GM12878 (cell line): Measurements from ENCODE around the gene SEC11A. TPM values are rescaled to one million over a fixed set of nuclear protein-coding genes. Genes with fewer than 3 reads are reported as not detected.

Source experiments
- ATAC-seq: fragments of 200-7000 bp; cut with Tn5 transposase; 3 replicates; pipeline ENCODE4 v1.9.1; 2020; ENCODE audit warnings: mild to moderate bottlenecking, moderate library complexity
- Bru-seq: library from RNA; stranded (reverse); fragments of 400-500 nt; gene quantifications from one replicate; lab custom pipeline; 2021; lab: Mats Ljungman, UMichigan
- BruChase-seq, 2 experiments: library from RNA; stranded (reverse); fragments of 400-500 nt; gene quantifications; one replicate each; lab custom pipeline; 2021; lab: Mats Ljungman, UMichigan
- BruUV-seq: library from RNA; stranded (reverse); fragments of 400-500 nt; replicated peaks from 2 replicates; lab custom pipeline; 2021; lab: Mats Ljungman, UMichigan
- CTCF ChIA-PET: fragments of 300-600 bp; sonication (Branson Sonifier 250); formaldehyde crosslinking; extraction: SDS; loops from one replicate; lab custom pipeline; 2021; ENCODE audit warnings: inconsistent platforms; lab: Yijun Ruan, JAX
- POLR2A ChIA-PET: fragments of 350-600 bp; formaldehyde crosslinking; extraction: SDS; loops from one replicate; lab custom pipeline; 2021; ENCODE audit warnings: inconsistent platforms; lab: Charles Lee
- RAD21 ChIA-PET: fragments of 300-600 bp; sonication (Branson Sonifier 250); formaldehyde crosslinking; loops from one replicate; lab custom pipeline; 2023; ENCODE audit warnings: antibody characterized with exemption; ENCODE audit not compliant: unreplicated experiment; lab: Charles Lee
- SMC1A ChIA-PET: fragments of 300-600 bp; sonication (Branson Sonifier 250); formaldehyde crosslinking; loops from one replicate; lab custom pipeline; 2023; ENCODE audit not compliant: unreplicated experiment, uncharacterized antibody; lab: Charles Lee
- DNase-seq: peaks from one replicate; pipeline ENCODE4 v3.0.0-alpha.2; 2011; ENCODE audit warnings: low read depth, low spot score
- FAIRE-seq: peaks from 3 replicates; lab custom pipeline; 2011; peaks lifted over from hg19 to GRCh38; lab: Jason Lieb, UNC
- H2AFZ ChIP-seq: 2 replicates; pipeline ENCODE4 v1.6.0; 2011; ENCODE audit warnings: low read depth, low read length, control low read depth; ENCODE audit not compliant: control insufficient read depth
- H3K27ac ChIP-seq: 2 replicates; pipeline ENCODE4 v1.5.1; 2011; ENCODE audit warnings: control low read depth; ENCODE audit not compliant: control insufficient read depth, insufficient read depth
- H3K27me3 ChIP-seq, 2 experiments: replicated peaks in 1 of 2; 2 replicates each; pipeline versions ENCODE4 v1.6.0 to v1.6.1; 2011; ENCODE audit warnings: low read length in 1 of 2; ENCODE audit not compliant: control insufficient read depth in 2 of 2, insufficient read depth in 2 of 2
- H3K36me3 ChIP-seq, 2 experiments: 2 replicates each; pipeline ENCODE4 v1.5.1; 2011; ENCODE audit warnings: low read length in 1 of 2; ENCODE audit not compliant: control insufficient read depth in 2 of 2, insufficient read depth in 2 of 2
- H3K4me1 ChIP-seq: 2 replicates; pipeline ENCODE4 v1.6.1; 2011; ENCODE audit warnings: mild to moderate bottlenecking, low read length, moderate library complexity, mixed read lengths; ENCODE audit not compliant: control insufficient read depth, insufficient read depth
- H3K4me2 ChIP-seq: 2 replicates; pipeline ENCODE4 v1.6.0; 2011; ENCODE audit warnings: control low read depth; ENCODE audit not compliant: control insufficient read depth, insufficient read depth
- H3K4me3 ChIP-seq: fragments of 200-600 bp; sonication (generic); 2 replicates; pipeline ENCODE4 v1.5.1; 2016
- H3K79me2 ChIP-seq: 2 replicates; pipeline ENCODE4 v1.6.0; 2011; ENCODE audit warnings: low read length; ENCODE audit not compliant: control insufficient read depth, insufficient read depth
- H3K9ac ChIP-seq: 2 replicates; pipeline ENCODE4 v1.8.0; 2011; ENCODE audit warnings: low read length, control low read depth, mixed read lengths; ENCODE audit not compliant: control insufficient read depth, insufficient read depth
- H3K9me3 ChIP-seq: replicated peaks from 3 replicates; pipeline ENCODE4 v1.5.1; 2011; ENCODE audit warnings: mild to moderate bottlenecking, low read length; ENCODE audit not compliant: control insufficient read depth, insufficient read depth
- H4K20me1 ChIP-seq: 2 replicates; pipeline ENCODE4 v1.6.0; 2011; ENCODE audit not compliant: control insufficient read depth, insufficient read depth
- DPF2 ChIP-seq: fragments of 450-650 bp; IDR thresholded peaks from 2 replicates; pipeline ENCODE4 v1.6.1; 2017; ENCODE audit warnings: mild to moderate bottlenecking
- EGR1 ChIP-seq, 2 experiments: IDR thresholded peaks; 1 replicate in 1 of 2; 2 replicates in 1 of 2; pipeline ENCODE4 v1.6.1; 2011 to 2012; ENCODE audit warnings: low read depth in 2 of 2, low read length in 2 of 2, borderline replicate concordance in 1 of 2, mild to moderate bottlenecking in 1 of 2, moderate library complexity in 1 of 2
- FOXK2 ChIP-seq: fragments of 450-650 bp; IDR thresholded peaks from 2 replicates; pipeline ENCODE4 v1.6.1; 2017; ENCODE audit warnings: mild to moderate bottlenecking, moderate library complexity
- GABPA ChIP-seq: IDR thresholded peaks from 2 replicates; pipeline ENCODE4 v1.6.1; 2014; ENCODE audit warnings: antibody characterized with exemption, low read depth, mild to moderate bottlenecking, inconsistent platforms
- JUND ChIP-seq: IDR thresholded peaks from 2 replicates; pipeline ENCODE4 v1.6.1; 2012; ENCODE audit warnings: low read depth, mild to moderate bottlenecking, low read length, improper control_type of control experiment, moderate library complexity
- MLLT1 ChIP-seq: fragments of 450-650 bp; IDR thresholded peaks from 2 replicates; pipeline ENCODE4 v1.6.1; 2016; ENCODE audit warnings: mild to moderate bottlenecking
- POLR2A ChIP-seq: IDR thresholded peaks from 2 replicates; pipeline ENCODE4 v1.6.1; 2011; ENCODE audit warnings: low read depth, mild to moderate bottlenecking, low read length
- SMARCA5 ChIP-seq: fragments of 450-650 bp; IDR thresholded peaks from 2 replicates; pipeline ENCODE4 v1.6.1; 2017; ENCODE audit warnings: mild to moderate bottlenecking
- USF2 ChIP-seq: IDR thresholded peaks from 2 replicates; pipeline ENCODE4 v1.6.1; 2011; ENCODE audit warnings: low read depth, low read length, improper control_type of control experiment, borderline replicate concordance
- ZBTB40 ChIP-seq: fragments of 450-650 bp; IDR thresholded peaks from 2 replicates; pipeline ENCODE4 v1.6.1; 2016; ENCODE audit warnings: mild to moderate bottlenecking, moderate library complexity, borderline replicate concordance
- WGBS: methylation state at CpG from one replicate; pipeline ENCODE4 v1.1.6; 2016; ENCODE audit warnings: low lambda C conversion rate; ENCODE audit not compliant: insufficient replicate concordance, insufficient coverage; ENCODE audit errors: missing lambda C conversion rate; 5-methylcytosine and 5-hydroxymethylcytosine counted together
- in situ Hi-C: fragments of 300-500 bp; cut with MboI; formaldehyde crosslinking; loops from 9 replicates; pipeline ENCODE4 v1.14.3; 2018; ENCODE audit warnings: mixed read lengths
- intact Hi-C: fragments of 100-400 bp; cut with micrococcal nuclease; formaldehyde crosslinking; loops from one replicate; pipeline ENCODE4 v1.14.2; 2022; ENCODE audit not compliant: unreplicated experiment
- long read RNA-seq, 2 experiments: library from polyadenylated mRNA; unstranded; transcript quantifications; one replicate each; pipeline ENCODE4 v2.0.0, GENCODE V29; 2019 to 2020
- polyA minus RNA-seq, 3 experiments: library from RNA; depleted of rRNA, polyadenylated mRNA; stranded (reverse); fragments of >200 nt; gene quantifications; 2 replicates each; pipeline ENCODE4 v1.2.3, GENCODE V29; 2011
- polyA plus RNA-seq, 11 experiments: library from polyadenylated mRNA; depleted of rRNA in 4 of 11; unstranded in 6 of 11; stranded (reverse) in 5 of 11; fragments of >200 nt; fragmentation: Nextera tagmentation in 4 of 11; fragmentation: Illumina TruSeq in 1 of 11; extraction: Ambion mirVana in 4 of 11; extraction: Trizol in 1 of 11; gene quantifications; 1 replicate in 1 of 11; 2 replicates in 10 of 11; pipeline versions ENCODE4 v1.2.1 to v1.2.3, GENCODE V29; 2011 to 2016; ENCODE audit warnings: inconsistent platforms in 2 of 11, missing spikeins in 2 of 11, low read depth in 1 of 11
- total RNA-seq, 4 experiments: library from RNA; depleted of rRNA in 3 of 4; stranded (reverse); fragments of >200 nt in 3 of 4; fragmentation: Illumina TruSeq in 1 of 4; extraction: Trizol in 1 of 4; gene quantifications; 2 replicates each; pipeline versions ENCODE4 v1.2.1 to v1.2.3, GENCODE V29; 2013 to 2021

The SEC11A gene
- total RNA-seq (2013; cell fraction: nucleolus; rRNA removed) = 39.4 and 44.8 TPM in 2 replicates
- total RNA-seq (2014; rRNA removed) = 99.2 and 137 TPM in 2 replicates
- 137 and 141 TPM in 2 replicates for total RNA-seq (2014; rRNA removed; fragmentation: Illumina TruSeq; extraction: Trizol)
- total RNA-seq (2021) = 106 and 109 TPM in 2 replicates
- 96.8 TPM for polyA plus RNA-seq (2011; ENCODE audit: low read depth)
- 145 and 237 TPM in 2 replicates for polyA plus RNA-seq (2011; rRNA removed)
- 45.3 and 45.6 TPM in 2 replicates for polyA plus RNA-seq (2011; cell fraction: cytosol; rRNA removed)
- polyA plus RNA-seq (2011; cell fraction: nucleus; rRNA removed) = 28.1 and 37.8 TPM in 2 replicates
- polyA plus RNA-seq (2012) = 129 and 139 TPM in 2 replicates
- 153 and 210 TPM in 2 replicates for polyA plus RNA-seq (2014; fragmentation: Illumina TruSeq; extraction: Trizol)
- 100 to 1,000 TPM; 132 to 152 TPM for polyA plus RNA-seq (2014; fragmentation: Nextera tagmentation; extraction: Ambion mirVana)
- 149 and 159 TPM in 2 replicates for polyA plus RNA-seq (2014; rRNA removed)
- polyA plus RNA-seq (2016; fragmentation: Nextera tagmentation; extraction: Ambion mirVana) = 100 to 1,000 TPM; 131 to 147 TPM
- polyA minus RNA-seq (2011; rRNA and poly(A)+ RNA removed) = 46.0 and 48.4 TPM in 2 replicates
- 20.2 and 26.7 TPM in 2 replicates for polyA minus RNA-seq (2011; cell fraction: cytosol; rRNA and poly(A)+ RNA removed)
- polyA minus RNA-seq (2011; cell fraction: nucleus; rRNA and poly(A)+ RNA removed) = 8.8 and 13.1 TPM in 2 replicates
- Bru-seq, nascent RNA = percentile 81 among the genes with signal in this experiment
- BruChase-seq, experiment 1, labeled RNA remaining after a 6-hour chase = percentile 83 among the genes with signal in this experiment
- percentile 84 among the genes with signal in this experiment for BruChase-seq, experiment 2, labeled RNA remaining after a 2-hour chase
- long read RNA-seq, experiment 1, transcript SEC11A-202 (7 exons, 1,223 nt) = minor isoform, 6 of 88 reads
- long read RNA-seq, experiment 1, transcript SEC11A-201 (6 exons, 1,656 nt) = major isoform, 72 of 88 reads
- long read RNA-seq, experiment 1, partial matches to known transcripts = 1 of 88 reads
- long read RNA-seq, experiment 1, other reads (novel, unspliced or antisense) = 4 of 88 reads
- long read RNA-seq, experiment 2, transcript SEC11A-205 (5 exons, 882 nt) = minor isoform, 19 of 539 reads
- long read RNA-seq, experiment 2, transcript SEC11A-201 (6 exons, 1,656 nt) = major isoform, 456 of 539 reads
- long read RNA-seq, experiment 2, transcript SEC11A-202 (7 exons, 1,223 nt) = minor isoform, 37 of 539 reads
- long read RNA-seq, experiment 2, partial matches to known transcripts = 5 of 539 reads
- long read RNA-seq, experiment 2, other reads (novel, unspliced or antisense) = 16 of 539 reads

- DNase-seq (peak; percentile 85), ATAC-seq (peak; percentile 97), FAIRE-seq (peak; percentile 97)
- BruUV-seq = no TSS peak
- H3K36me3 ChIP-seq = peaks cover 0 to 5% of the 10 kb centered on the region in 2 experiments; a peak in 2 of 4 replicates
- CTCF ChIA-PET = interaction anchor here (0.7 to 5.2 kb wide), 8 partner anchors 9 to 261 kb away, joined by 3 to 35 read pairs (median 4); partner anchors contain the start of gene WDR73
- RAD21 ChIA-PET = interaction anchor here (0.6 to 5.7 kb wide), 10 partner anchors 18 to 299 kb away, joined by 3 to 53 read pairs (median 6); partner anchors contain the start of gene WDR73
- H3K79me2 ChIP-seq = peaks cover 46% of the 10 kb centered on the region
- peak within 1 kb of the TSS; percentile 99 for H3K4me2 ChIP-seq
- H3K4me1 ChIP-seq = peaks cover 20% of the 10 kb centered on the region
- intact Hi-C loops (loop anchor here (1.0 kb wide), 2 partner anchors 19 to 33 kb away; no protein-coding TSS in a partner anchor), in situ Hi-C loops (no loop called here)
- under 1% methylated on average over 57 of the region's 57 CpGs for WGBS
- H3K27me3 ChIP-seq = no peaks in the 10 kb centered on the region
- peak within 1 kb of the TSS; percentile 70 for H3K4me3 ChIP-seq
- peak within 1 kb of the TSS; percentile 97 for H3K9ac ChIP-seq
- no peaks in the 10 kb centered on the region for H4K20me1 ChIP-seq
- H2AFZ ChIP-seq = peak within 1 kb of the TSS; percentile 94
- POLR2A ChIA-PET = interaction anchor here (0.6 to 4.1 kb wide), 12 partner anchors 9 to 309 kb away, joined by 3 to 27 read pairs (median 4); partner anchors contain the start of gene WDR73
- H3K27ac ChIP-seq = peak within 1 kb of the TSS; percentile 87
- SMC1A ChIA-PET = interaction anchor here (0.7 to 5.7 kb wide), 19 partner anchors 9 to 774 kb away, joined by 3 to 60 read pairs (median 4); partner anchors contain the start of gene NMB
- H3K9me3 ChIP-seq = peaks cover 5% of the 10 kb centered on the region; the same call in 2 of the 3 replicates
- TF ChIP-seq ZBTB40 (peak; percentile 98), POLR2A (peak; percentile 92), GABPA (peak; percentile 99), USF2 (no peak), FOXK2 (0 out of 2 replicates have a peak, but pooled peaks have one; percentile 22), DPF2 (peak; percentile 69), SMARCA5 (peak; percentile 78; the same call in 1 of the 2 replicates), MLLT1 (peak; percentile 75), JUND (no peak), EGR1 (IDR thresholded peaks at IDR 0.05; ENCODE audit: borderline replicate concordance in 1 of 2, low read depth in 2 of 2, low read length in 2 of 2) (peak; percentile 55 to 74; a peak in 2 of 3 replicates)
Measured at GRCh38 chr15:84716036-84716732, at the start of gene SEC11A. Gene SEC11A, minus strand, starts transcription at chr15:84716139. Its CDS starts 64 bp downstream, at chr15:84716075.
